Glutamatergic neuron (in vitro differentiated cells): ENCODE data around the gene TTLL9. TPM values are rescaled to one million over a fixed set of nuclear protein-coding genes. Genes with fewer than 3 reads are reported as not detected.
A peak's percentile ranks its signal among the peaks of the same experiment; 100 is the strongest.

Source experiments
- DNase-seq: peaks from one replicate; pipeline ENCODE4 v3.0.0; 2022
- H3K27ac Mint-ChIP-seq: one replicate; pipeline ENCODE4 v1.8.0; 2020; ENCODE audit warnings: mild to moderate bottlenecking, mixed read lengths, inconsistent platforms; ENCODE audit not compliant: unreplicated experiment
- H3K27me3 Mint-ChIP-seq: one replicate; pipeline ENCODE4 v1.8.0; 2020; ENCODE audit warnings: mild to moderate bottlenecking, moderate library complexity, mixed read lengths, inconsistent platforms; ENCODE audit not compliant: unreplicated experiment
- H3K36me3 Mint-ChIP-seq: one replicate; pipeline ENCODE4 v1.8.0; 2020; ENCODE audit warnings: mild to moderate bottlenecking, mixed read lengths, inconsistent platforms; ENCODE audit not compliant: unreplicated experiment
- H3K4me1 Mint-ChIP-seq: one replicate; pipeline ENCODE4 v1.8.0; 2020; ENCODE audit warnings: mild to moderate bottlenecking, low read depth, mixed read lengths, inconsistent platforms; ENCODE audit not compliant: unreplicated experiment
- H3K4me3 Mint-ChIP-seq: one replicate; pipeline ENCODE4 v1.8.0; 2020; ENCODE audit warnings: mild to moderate bottlenecking, mixed read lengths, inconsistent platforms; ENCODE audit not compliant: unreplicated experiment
- H3K9me3 Mint-ChIP-seq: one replicate; pipeline ENCODE4 v1.8.0; 2020; ENCODE audit warnings: mild to moderate bottlenecking, moderate library complexity, mixed read lengths, inconsistent platforms; ENCODE audit not compliant: unreplicated experiment
- total RNA-seq: library from RNA; stranded (reverse); fragmentation: NEBNext Ultra II Directional; extraction: Animal tissue kit (Norgen Biotek cat#: 25700); gene quantifications from one replicate; pipeline ENCODE4 v1.2.1, GENCODE V29; 2021; ENCODE audit not compliant: unreplicated experiment
- TF ChIP-seq, protein P1 (sequence below): fragments of 200-600 bp; sonication (generic); IDR thresholded peaks from one replicate; pipeline ENCODE4 v1.5.0; 2021; ENCODE audit not compliant: partially characterized antibody, unreplicated experiment

The TTLL9 gene
- total RNA-seq, 1 donor from 2014 or later = 1.5 TPM

DNA sequence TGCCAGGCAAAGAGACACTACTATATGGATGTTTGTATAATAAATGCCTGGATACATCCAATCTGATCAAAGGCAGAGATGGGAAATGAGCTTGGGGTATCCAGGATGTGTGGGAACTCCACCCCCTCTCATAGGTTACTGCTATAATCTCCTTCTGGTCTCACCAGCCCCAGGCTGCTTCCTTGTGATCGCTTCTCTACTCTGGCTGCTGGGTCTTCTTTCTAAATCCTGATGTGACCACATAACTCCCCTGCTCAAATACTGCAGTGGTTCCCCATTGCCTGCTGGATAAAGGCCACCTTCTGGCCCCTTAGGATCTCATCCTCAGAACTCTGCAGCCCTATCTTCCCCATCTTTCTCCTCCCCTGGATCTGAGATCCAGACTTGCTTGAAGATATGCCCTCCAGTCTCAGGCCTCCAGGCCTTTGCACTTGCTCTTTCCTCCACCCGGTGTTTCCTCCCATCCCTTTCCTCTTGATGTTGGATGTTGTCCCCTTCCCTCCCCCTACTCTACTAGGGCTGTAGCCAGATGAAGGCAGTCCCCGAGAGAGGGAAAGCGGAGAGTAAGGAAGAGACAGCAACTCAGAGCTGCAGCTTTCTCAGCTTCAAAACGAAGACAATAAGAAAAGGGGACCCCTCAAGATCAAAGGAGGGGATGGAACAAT lies 96.7 kb downstream of the TTLL9 start:
- DNase-seq = no peak
- H3K27me3 Mint-ChIP-seq = peaks cover 33% of the 10 kb centered on the region
- H3K9me3 Mint-ChIP-seq = peaks cover 42% of the 10 kb centered on the region
- peak overlapping the region; percentile 90 for H3K27ac Mint-ChIP-seq
- peaks cover 66% of the 10 kb centered on the region for H3K4me1 Mint-ChIP-seq
- peak overlapping the region; percentile 90 for H3K4me3 Mint-ChIP-seq
- TF ChIP-seq, protein P1, sequence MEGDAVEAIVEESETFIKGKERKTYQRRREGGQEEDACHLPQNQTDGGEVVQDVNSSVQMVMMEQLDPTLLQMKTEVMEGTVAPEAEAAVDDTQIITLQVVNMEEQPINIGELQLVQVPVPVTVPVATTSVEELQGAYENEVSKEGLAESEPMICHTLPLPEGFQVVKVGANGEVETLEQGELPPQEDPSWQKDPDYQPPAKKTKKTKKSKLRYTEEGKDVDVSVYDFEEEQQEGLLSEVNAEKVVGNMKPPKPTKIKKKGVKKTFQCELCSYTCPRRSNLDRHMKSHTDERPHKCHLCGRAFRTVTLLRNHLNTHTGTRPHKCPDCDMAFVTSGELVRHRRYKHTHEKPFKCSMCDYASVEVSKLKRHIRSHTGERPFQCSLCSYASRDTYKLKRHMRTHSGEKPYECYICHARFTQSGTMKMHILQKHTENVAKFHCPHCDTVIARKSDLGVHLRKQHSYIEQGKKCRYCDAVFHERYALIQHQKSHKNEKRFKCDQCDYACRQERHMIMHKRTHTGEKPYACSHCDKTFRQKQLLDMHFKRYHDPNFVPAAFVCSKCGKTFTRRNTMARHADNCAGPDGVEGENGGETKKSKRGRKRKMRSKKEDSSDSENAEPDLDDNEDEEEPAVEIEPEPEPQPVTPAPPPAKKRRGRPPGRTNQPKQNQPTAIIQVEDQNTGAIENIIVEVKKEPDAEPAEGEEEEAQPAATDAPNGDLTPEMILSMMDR = no peak
- peaks cover 6% of the 10 kb centered on the region for H3K36me3 Mint-ChIP-seq

DNA sequence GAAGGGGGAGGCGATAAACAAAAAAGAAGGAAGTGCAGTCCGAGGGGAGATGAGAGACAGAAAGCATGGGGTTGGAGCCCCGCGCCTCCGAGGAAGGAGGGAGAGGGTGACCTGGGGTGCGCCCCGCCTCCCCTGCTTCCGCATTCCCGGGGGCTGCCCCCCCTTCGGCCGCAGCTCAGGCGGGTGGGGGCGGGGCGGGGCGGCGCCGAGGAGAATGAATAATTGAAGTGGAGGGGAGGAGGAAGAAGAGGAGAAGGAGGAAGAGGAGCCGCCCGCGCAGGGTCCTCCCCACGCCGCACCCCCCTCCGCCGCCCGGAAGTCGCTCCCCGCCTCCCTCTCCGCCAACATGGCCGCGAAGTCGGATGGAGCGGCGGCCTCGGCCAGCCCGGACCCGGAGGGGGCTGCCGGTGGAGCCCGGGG lies 97.4 kb downstream of the TTLL9 start, which contains the start of gene XKR7:
XKR7 (plus strand) TSS at position 322 of the 420 bp plus-strand sequence; CDS start at position 347, 25 bp downstream.
- H3K4me1 Mint-ChIP-seq = peaks cover 68% of the 10 kb centered on the region
- peak; percentile 96 for DNase-seq
- peaks cover 27% of the 10 kb centered on the region for H3K27me3 Mint-ChIP-seq
- H3K36me3 Mint-ChIP-seq = peaks cover 6% of the 10 kb centered on the region
- peak within 1 kb of the TSS; percentile 90 for H3K27ac Mint-ChIP-seq
- peak within 1 kb of the TSS; percentile 90 for H3K4me3 Mint-ChIP-seq
- H3K9me3 Mint-ChIP-seq = peaks cover 36% of the 10 kb centered on the region
- TF ChIP-seq, protein P1 = no peak

DNA sequence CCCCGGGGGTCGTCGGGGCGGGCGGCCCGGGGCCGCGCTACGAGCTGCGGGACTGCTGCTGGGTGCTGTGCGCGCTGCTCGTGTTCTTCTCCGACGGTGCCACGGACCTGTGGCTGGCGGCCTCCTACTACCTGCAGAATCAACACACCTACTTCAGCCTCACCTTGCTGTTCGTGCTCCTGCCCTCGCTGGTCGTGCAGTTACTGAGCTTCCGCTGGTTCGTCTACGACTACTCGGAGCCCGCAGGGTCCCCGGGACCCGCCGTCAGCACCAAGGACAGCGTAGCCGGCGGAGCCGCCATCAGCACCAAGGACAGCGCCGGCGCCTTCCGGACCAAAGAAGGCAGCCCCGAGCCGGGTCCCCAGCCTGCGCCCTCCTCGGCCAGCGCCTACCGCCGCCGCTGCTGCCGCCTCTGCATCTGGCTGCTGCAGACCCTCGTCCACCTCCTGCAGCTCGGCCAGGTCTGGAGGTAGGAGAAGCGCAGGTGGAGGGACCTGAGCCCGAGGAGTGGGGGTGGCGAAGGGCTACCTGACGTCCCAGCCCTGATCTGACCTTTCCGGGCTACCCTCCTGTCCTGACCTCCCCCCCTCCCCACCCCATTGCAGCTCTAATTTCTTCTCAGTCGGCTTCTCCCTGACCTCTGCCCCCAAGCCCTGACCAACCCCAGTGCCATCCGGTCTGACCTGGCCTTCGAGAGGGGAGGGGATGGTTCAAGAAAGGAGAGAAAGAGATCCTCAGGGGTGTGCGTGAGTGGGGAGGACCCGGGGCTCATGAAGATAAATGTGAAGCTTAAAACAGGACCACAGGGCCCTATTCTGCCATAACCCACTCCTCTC lies 98.1 kb downstream of the TTLL9 start:
- peaks cover 26% of the 10 kb centered on the region for H3K27me3 Mint-ChIP-seq
- peak overlapping the region; percentile 90 for H3K4me3 Mint-ChIP-seq
- TF ChIP-seq, protein P1 = no peak
- H3K27ac Mint-ChIP-seq = peak overlapping the region; percentile 90
- H3K9me3 Mint-ChIP-seq = peaks cover 34% of the 10 kb centered on the region
- peaks cover 6% of the 10 kb centered on the region for H3K36me3 Mint-ChIP-seq
- H3K4me1 Mint-ChIP-seq = peaks cover 69% of the 10 kb centered on the region
- peak; percentile 73 for DNase-seq

DNA sequence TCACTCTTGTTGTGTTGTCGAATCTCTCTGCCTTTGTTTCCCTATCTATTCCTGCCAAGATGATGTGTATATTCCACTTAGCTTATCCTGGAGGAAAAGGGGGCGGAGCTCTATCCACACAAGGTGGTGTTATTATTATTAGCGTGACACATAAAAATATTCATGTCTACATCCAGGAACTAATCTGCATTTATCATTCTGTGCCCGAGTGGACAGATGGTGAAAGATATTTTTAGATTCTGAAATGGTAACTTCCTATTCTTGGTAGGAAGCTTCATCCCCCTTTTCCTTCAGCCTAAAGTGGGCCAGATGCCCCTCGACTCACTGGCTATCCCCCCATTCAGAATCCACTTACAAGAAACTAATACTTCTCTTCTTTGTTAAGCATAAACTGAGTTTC lies 99.6 kb downstream of the TTLL9 start:
- no peak for DNase-seq
- Mint-ChIP-seq H3K36me3 (peaks cover 6% of the 10 kb centered on the region), H3K27ac (peak overlapping the region; percentile 67), H3K9me3 (peaks cover 26% of the 10 kb centered on the region), H3K4me1 (peaks cover 69% of the 10 kb centered on the region), H3K27me3 (peaks cover 22% of the 10 kb centered on the region), H3K4me3 (peak overlapping the region; percentile 90)
- TF ChIP-seq, protein P1 = no peak
